MM.1S (cell line): ENCODE data around the gene ARHGAP26.
"Not testable (repeated sequence)": the region's sequence is repeated elsewhere in the genome, so short reads cannot be mapped to it uniquely, and the experiment has no call there.

Experiments used
- EZH2 ChIP-seq: fragments of 300-600 bp; sonication (generic); optimal IDR thresholded peaks from 2 replicates; pipeline ENCODE3; 2017; ENCODE audit warnings: low read depth, mild to moderate bottlenecking, antibody characterized with exemption, low read length, mixed read lengths
- TF ChIP-seq, protein P1 (sequence below): fragments of 300-600 bp; sonication (generic); IDR thresholded peaks from 2 replicates; pipeline ENCODE4 v1.5.1; 2016; ENCODE audit warnings: antibody characterized with exemption, low read length, mixed read lengths

DNA sequence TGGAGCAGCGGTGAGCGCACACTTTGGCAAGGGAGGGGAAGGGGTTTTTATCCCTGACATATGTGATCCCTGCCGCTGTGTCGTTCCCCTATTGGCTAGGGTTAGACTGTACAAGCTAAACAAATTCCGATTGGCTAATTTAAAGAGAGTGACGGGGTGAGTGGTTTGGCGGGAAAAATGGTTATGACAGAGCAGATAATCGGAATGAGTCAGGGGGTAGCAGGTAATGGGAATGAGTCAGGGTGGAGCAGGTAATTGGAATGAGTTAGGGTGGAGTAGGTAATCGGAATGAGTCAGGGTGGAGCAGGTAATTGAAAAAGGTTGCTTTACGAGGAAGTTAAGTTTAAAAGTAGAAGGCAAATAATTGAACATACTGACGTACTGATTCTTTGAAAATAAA, 318.5 kb downstream of the ARHGAP26 start:
- TF ChIP-seq, protein P1, sequence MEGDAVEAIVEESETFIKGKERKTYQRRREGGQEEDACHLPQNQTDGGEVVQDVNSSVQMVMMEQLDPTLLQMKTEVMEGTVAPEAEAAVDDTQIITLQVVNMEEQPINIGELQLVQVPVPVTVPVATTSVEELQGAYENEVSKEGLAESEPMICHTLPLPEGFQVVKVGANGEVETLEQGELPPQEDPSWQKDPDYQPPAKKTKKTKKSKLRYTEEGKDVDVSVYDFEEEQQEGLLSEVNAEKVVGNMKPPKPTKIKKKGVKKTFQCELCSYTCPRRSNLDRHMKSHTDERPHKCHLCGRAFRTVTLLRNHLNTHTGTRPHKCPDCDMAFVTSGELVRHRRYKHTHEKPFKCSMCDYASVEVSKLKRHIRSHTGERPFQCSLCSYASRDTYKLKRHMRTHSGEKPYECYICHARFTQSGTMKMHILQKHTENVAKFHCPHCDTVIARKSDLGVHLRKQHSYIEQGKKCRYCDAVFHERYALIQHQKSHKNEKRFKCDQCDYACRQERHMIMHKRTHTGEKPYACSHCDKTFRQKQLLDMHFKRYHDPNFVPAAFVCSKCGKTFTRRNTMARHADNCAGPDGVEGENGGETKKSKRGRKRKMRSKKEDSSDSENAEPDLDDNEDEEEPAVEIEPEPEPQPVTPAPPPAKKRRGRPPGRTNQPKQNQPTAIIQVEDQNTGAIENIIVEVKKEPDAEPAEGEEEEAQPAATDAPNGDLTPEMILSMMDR: not testable (repeated sequence)
- TF ChIP-seq EZH2: not testable (repeated sequence)
